GOT3 (cell line): ENCODE data around the gene GIGYF2.
"Not testable (repeated sequence)": the region's sequence is repeated elsewhere in the genome, so short reads cannot be mapped to it uniquely, and the experiment has no call there.

Experiments used
- DNase-seq: peaks from one replicate; lab custom pipeline; 2025; ENCODE audit warnings: mixed read lengths; lab: John Stamatoyannopoulos, UW

GIGYF2 gene

DNA sequence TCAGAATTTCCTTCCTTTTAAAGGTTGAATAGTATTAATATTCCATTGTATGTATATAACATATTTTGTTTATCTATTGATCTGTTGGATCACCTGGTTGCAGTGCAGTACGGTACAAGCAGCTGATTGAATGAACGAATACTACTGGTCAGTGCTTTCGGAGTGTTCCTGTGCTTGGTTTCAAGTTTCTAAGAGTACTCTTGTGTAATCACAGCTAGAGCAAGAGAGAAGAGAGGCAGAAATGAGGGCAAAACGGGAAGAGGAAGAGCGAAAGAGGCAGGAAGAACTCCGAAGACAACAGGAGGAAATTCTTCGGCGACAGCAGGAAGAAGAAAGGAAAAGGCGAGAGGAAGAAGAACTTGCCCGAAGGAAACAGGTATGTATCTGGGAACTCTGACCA is 119.5 kb downstream of the GIGYF2 start:
- DNase-seq: no peak

DNA sequence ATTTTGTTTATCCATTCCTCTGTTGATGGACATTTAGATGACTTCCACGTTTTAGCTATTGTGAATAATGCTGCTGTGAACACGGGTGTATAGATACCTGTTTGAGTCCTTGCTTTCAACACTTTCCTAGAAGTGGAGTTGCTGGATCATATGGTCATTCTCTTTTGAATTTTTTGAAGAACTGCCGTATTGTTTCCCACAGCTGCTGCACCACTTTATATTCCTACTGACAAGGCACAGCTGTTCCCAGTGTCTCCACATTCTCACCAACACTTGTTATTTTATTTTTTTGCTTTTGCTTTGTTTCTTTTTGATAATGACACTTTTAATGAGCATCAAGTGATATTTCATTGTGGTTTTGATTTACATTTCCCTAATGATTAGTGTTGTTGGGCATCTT is 120.6 kb downstream of the GIGYF2 start:
- DNase-seq: no peak

DNA sequence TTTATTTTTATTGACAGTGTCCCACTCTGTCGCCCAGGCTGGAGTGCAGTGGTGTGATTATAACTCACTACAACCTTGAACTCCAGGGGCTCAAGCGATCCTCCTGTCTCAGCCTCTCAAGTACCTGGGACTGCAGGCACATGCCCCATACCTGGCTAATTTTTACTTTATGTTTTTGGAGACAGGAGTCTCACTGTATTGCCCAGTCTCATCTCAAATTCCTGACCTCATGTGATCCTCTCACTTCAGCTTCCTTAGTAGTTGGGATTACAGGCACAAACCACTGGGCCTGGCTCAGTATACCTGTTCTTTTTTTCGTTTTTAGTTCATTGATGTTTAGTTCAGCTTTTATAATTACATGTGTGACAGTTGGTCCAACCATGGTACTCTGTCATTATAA is 132.9 kb downstream of the GIGYF2 start:
- DNase-seq: no peak

DNA sequence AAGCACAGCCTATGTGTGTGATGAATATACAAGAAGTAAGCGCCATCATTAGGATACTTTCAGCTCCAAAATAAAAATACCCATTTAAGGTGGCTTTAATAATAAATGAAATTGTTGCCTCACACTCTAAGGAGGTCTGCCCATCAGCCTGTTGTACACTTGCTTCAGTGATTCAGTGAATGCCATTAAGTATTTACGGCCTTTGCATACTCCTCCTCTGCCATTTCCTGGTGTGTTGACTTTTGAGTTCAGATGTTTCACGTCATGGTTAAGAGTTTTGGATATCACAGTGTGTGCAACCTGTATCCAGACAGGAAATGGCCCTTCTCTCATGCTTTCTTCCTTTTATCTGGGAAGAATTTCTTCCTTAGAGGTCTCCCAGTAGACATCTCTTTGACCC is 134.4 kb downstream of the GIGYF2 start:
- no peak for DNase-seq

DNA sequence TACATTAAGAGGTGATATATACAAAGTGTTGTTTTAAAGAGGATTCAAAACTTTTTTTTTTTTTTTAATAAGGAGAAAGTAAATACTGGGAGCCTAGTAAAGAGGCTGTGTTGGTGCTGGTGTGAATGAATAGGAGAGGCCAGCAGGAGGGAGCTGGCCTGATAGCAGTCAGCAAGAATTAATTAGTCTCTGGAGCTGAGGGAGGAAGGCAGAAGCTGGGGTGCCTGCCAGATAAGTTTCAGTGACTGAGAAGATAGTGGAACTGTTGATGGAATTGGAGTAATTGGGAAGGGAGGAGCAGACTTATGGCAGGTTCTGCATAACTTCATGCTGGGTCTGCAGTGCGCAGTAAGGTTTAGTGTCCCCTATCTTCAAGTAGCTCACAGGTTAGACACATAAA is 136.7 kb downstream of the GIGYF2 start:
- no peak for DNase-seq

DNA sequence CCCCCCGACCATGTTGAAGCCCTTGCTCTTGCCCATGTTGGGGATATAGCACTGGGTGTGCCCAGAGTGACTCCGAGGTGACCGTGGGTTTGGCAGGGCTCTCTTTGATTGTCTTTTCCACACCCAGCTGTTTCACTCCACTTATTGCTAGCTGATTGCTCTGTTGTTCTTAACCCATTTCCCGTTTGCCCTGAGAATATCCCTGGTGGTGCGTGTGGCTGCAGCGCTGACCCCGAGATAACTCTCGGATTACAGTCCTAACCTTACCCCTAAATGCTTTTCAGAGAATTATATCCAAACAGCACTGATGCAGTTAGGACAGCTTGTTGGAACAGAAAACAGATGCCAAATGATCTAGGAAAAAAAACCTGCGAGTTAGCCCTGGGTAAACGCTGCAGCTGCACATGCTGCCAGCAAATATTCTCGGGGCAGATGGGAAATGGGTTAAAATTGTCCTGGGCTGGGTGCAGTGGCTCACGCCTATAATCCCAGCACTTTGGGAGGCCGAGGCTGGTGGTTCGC is 138.6 kb downstream of the GIGYF2 start:
- no peak for DNase-seq

DNA sequence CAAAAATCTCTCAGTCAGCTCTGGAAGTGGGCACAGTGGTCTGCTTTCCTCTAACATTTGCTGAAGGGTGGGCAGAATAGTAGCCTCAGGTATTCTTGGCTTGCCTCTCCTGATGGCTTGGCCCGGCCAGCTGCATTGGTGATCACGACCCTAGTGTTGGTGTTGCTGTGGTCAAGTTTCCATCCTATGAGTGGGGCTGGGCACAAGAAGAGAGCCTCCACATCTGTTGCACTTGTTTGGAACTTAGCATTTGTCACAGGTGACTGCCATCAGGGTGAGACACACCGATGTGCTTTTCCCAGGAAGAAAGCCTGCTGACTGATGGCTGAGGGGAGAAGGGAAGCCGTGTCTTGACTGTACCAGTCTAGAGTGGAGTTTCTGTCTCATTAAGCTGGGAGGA is 139.8 kb downstream of the GIGYF2 start:
- no peak for DNase-seq

DNA sequence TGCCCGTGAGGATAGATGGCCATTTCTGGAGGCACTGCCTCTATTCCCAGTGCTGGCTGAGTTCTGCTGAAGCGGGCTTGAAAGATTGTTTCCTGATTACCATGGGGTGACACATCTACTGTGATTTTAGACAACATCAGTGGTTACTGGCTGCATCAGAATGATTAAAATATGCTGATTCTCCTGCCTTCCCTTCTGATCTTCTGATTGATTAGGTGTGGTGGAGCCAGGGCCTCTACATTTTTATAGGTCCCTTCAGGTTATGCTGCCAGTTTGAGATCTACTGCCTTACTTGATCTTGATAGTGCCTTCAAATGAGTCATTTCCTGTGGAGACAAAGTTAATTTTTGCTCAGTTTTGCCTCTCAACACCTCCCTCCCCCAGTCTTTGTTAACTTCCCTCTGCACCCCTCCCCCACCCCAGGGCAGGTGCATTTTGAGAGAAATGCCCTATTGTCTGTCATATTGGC is 141.3 kb downstream of the GIGYF2 start:
- no peak for DNase-seq

DNA sequence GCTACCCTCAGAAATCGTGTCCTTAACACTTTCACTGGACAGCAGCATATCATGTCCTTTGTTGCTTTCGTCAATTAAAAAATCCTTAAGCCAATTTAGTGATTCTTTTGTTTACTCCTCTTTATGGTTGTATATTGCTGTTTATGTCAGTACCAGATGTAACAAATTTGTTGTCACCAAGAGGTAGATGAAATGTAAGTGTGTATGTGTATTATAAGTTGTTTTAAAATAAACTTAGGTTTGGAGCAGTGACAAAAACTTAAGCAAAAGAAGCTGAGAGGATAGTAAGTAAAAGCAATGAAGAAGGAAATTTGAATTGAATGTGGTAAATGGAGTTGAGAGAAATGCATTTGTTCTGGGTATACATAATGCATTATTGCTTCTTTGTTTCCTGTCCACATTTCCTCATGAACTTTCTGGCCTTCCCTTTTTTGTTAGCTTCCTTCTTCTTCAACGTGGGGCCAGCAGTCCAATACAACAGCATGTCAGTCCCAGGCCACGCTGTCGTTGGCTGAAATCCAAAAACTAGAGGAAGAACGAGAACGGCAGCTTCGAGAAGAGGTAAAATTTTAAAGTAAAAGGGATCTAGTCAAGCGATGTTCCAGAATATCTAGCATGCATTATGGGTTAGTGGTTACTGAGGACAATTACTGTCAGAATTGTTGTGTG is 142.4 kb downstream of the GIGYF2 start:
- no peak for DNase-seq

DNA sequence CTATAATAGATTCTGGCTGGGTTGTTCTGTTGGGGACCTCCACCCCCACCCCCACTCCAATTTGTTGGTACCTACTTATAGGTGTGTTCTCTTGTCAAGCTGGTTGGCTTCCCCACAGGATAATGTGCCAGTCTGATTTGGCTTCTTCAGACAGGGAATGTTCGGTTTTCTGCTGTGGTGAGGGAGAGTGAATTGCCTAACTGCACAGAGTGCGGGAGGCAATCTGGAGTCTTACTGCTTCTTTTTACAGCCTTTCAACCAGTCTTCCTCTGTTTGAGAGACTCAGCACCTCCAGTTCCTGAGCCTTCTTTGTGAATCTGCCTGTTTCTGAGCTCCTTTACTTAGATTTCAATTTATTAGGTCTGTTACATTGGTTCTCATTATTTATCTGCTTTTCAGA is 145.6 kb downstream of the GIGYF2 start:
- DNase-seq: no peak

DNA sequence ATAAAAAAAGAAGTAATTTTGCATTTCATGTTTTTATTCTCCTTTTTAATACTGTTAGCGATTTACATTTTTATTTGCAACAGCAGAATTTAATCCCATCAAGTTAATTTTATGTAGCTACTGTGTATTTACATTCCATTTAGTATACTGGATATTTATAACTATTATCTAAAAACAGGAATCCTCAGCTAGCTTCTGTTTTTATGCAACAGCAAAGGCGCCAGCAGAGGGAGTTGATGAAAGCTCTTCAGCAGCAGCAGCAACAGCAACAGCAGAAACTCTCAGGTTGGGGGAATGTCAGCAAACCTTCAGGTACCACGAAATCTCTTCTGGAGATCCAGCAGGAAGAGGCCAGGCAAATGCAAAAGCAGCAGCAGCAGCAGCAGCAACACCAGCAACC is 146.7 kb downstream of the GIGYF2 start:
- DNase-seq: no peak

DNA sequence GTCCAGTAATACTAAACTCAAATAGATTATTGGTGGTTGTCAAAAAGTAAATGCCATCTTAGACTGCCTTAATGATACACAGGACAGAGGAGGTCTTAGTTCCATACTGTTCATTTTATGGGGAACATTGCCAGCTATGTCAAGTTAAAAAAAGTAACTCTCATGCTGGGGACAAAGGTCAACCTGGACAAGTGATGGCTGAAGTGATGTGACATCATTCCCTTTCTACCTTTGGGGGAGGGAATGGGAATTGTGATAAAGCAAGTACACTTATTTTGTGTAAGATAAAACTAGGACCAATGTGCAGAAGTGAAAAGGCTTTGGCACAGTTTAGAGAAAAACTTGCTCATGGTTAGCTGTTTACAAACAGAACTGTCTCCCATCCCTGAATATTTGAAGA is 148.9 kb downstream of the GIGYF2 start:
- no peak for DNase-seq

DNA sequence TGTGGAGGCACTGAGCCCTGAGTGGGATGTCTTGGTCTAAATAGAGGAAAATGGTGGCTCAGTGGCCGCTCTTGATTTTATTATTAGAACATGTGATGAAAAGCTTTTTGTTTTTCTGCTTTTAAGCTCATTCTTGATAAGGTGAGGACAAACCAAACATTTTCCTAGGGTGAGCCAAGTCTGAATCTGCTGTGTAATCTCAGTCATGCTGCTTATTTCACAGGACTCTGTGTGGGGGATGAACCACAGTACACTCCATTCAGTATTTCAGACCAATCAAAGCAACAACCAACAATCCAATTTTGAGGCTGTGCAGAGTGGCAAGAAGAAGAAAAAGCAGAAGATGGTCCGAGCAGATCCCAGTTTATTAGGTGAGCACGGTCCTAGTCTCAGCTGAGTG is 152.9 kb downstream of the GIGYF2 start:
- no peak for DNase-seq

DNA sequence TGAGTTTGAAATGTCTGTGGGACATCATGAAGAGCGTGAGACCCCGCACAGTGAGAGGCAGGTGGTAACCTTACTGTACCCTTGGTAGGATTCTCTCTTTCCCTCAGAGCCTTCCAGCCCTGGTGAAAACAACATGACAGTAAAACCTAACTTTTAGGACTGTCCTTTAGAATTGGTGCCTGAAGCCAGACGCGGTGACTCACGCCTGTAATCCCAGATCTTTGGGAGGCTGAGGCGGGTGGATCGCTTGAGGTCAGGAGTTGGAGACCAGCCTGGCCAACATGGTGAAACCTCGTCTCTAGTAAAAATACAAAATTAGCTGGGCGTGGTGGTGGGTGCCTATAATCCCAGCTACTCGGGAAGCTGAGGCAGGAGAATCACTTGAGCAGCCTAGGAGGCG is 154.9 kb downstream of the GIGYF2 start:
- not testable (repeated sequence) for DNase-seq

DNA sequence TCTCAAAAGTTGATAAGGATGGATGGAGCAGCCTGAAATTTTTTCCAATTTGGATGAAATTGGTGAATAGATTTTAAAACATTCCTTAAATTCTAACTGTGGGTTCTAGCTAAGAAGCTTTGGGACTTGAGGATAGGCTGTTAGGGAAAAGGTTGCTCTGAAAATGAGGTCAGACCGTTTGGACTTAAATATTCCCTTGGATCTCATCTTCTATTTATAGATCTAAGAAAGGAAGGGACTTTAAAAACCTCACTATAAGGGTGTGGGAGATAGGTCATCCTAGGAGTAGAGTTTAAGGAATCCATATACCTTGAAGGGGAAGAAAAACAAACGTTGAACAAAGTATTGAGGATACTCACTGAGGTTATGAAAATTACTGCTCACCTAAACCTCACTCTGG is 155.5 kb downstream of the GIGYF2 start:
- DNase-seq: no peak

DNA sequence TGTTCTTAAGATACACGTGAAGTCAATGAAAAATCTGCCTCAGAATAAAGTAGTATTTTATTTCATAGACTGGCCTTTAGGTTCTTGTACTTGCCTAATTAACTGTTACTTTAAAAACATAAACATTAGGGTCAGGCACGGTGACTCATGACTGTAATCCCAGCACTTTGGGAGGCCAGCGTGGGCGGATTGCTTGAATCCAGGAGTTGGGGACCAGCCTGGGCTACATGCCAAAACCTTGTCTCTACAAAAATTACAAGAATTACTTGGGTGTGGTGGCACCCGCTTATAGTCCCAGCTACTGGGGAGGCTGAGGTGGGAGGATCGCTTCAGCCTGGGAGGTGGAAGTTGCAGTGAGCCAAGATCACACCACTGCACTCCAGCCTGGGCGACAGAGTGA is 157.0 kb downstream of the GIGYF2 start:
- no peak for DNase-seq

DNA sequence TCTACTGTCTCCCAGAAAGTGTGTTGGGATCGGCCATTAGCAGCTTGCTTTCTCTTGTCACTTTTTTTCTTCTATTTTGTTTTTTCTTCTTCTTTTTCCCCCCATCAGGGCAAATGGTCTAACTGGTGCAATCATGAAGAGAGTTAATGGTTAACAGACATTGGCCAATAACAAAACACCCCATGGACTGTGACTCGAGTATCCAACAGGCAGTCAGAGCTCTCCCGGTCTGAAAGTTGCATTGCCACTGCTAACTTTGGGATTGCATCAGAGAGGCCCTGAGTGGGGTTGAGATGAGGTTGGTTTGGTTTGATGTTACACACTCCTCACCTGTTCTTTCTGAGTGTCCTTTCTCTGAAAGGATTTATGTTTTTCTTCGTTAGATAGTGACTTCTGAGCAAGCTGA is 160.0 kb downstream of the GIGYF2 start:
- no peak for DNase-seq

DNA sequence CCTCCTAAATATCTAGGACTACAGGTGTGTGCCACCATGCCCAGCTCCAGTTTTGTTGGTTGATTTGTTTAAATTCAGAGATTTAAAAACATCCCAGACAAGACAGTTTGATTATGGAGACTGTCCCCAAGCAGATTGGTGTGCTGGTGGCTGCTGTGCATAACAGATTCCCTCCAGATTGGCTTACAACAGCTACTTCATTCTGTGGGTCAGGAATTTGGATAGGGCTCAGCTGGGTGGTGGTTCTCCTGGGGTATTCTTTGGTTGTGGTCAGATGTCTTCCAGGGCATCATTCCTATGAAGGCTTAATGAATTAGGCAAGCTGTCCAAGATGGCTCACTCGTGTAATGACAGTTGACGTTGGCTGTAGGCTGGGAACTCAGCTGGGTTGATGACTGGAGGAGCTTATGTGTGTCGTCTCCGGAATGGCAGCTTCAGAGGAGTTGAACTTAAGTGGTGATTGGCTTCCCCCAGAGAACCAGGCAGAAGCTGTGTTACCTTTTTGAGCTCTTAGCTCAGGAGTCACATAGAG is 162.3 kb downstream of the GIGYF2 start:
- no peak for DNase-seq

DNA sequence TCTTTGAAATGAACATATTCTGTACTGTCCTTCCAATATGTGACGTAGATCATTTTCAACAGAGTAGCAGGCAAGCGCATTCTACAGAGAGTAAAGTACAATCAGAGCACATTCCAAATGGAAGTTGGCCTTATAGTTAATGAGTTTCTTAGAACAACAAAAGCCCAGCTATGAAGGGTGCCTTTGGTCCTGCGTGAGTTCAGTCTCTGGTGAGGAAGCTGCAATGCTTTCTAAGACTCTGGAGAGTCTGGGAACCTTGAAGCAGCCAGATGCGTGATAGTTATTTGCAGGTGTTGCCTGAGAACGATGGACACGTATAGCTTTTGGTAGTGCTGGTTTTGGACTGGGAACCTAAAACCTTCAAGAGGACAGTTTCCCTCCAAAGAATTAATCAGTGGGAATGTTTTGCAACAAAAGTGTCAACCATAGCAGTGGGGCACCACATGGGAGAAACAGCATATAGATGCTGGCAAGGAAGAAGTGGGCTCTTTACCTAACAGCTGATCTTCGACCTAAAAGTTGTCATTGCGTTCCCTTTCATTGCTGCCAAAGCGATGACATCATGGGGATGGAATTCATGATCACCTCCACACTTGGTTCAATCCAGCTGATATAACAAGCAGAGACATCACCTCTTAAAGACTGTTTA is 163.6 kb downstream of the GIGYF2 start:
- no peak for DNase-seq

DNA sequence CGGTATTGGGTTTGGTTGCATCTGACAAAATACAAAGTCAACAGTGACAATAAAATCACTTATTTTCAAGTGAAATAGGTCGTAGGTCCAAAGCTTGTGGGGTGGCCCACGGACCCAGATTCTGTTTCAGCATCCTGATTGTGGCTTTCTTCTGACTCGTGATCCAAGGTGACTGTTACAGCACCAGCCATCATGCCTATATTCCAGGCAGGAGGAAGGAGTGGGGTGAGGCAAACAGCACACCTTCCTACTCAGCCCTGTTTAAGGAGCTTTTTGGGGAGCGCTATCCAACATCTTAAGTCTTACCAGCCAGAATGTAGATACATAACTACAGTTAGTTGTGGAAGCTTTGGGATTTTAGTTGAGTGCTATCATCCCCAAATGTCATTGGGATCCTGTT is 164.2 kb downstream of the GIGYF2 start:
- DNase-seq: no peak

DNA sequence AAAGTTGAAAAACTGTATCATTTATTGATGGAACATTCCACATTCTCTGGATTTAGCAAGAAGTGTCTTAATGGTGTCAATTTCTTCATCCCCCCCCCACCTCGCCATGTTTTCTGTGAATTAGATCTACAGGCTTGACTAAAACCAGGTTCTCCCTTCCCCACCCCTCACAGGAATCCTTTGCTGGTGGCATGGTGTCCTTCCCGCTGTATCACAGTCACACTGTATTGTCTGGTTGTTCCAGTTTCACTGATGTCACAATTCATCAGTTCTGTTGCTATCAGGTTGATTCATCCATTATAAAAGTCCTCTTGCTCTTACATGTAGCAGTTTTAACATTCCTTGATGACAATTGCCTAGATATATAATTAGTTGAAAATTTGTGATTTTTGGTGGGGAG is 166.9 kb downstream of the GIGYF2 start:
- no peak for DNase-seq

DNA sequence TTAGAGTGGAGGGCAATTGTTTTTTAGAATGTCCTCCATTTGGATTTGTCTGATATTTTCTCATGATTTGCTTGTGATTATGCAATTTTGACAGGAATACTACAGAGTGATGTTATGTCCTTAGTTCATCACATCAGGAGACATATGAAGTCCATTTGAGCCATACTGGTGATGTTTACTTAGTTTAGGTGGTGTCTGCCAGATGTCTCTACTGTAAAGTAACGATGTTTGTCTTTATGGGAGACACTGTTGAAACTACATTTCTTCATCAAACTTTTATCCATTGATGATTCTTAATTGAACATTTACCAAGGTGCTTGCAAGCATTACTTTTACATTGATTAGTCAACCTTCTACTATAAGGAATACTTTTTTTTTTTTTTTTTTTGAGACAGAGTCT is 168.0 kb downstream of the GIGYF2 start:
- no peak for DNase-seq

DNA sequence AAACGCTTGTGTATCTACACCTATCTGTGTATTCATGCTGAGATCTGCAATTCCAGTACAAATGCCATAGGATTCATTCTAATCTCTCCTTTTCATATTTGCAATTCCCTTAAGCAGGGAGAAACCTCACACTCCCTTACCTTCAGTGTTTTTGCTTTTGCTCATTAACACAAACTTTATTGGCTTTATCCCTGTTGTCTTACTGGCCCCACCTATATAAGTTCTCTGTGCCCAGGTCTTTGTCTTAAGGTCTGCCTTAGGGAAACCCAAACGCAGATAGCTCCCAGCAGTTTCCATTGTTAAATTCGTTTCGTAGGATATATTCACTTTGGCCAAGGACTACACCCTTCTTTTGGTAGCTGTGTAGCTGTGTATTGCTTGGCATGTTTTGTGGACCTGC is 169.0 kb downstream of the GIGYF2 start:
- no peak for DNase-seq
